Neural crest cell (in vitro differentiated cells): Measurements from ENCODE around the gene C2CD4B. TPM values are rescaled to one million over a fixed set of nuclear protein-coding genes. Genes with fewer than 3 reads are reported as not detected.

Experiments
- DNase-seq: peaks from one replicate; pipeline ENCODE4 v3.0.0; 2021; ENCODE audit warnings: low read depth, mixed read lengths, low spot score
- H3K27ac Mint-ChIP-seq: one replicate; pipeline ENCODE4 v1.8.0; 2021; ENCODE audit warnings: mild to moderate bottlenecking, mixed read lengths; ENCODE audit not compliant: unreplicated experiment
- H3K27me3 Mint-ChIP-seq: 2 replicates; pipeline ENCODE4 v1.8.0; 2021; ENCODE audit warnings: low read depth, mild to moderate bottlenecking, mixed read lengths
- H3K36me3 Mint-ChIP-seq: 2 replicates; pipeline ENCODE4 v1.8.0; 2021; ENCODE audit warnings: low read depth, mild to moderate bottlenecking, mixed read lengths
- H3K4me1 Mint-ChIP-seq: 2 replicates; pipeline ENCODE4 v1.8.0; 2021; ENCODE audit warnings: mixed read lengths
- H3K4me3 Mint-ChIP-seq: one replicate; pipeline ENCODE4 v1.8.0; 2021; ENCODE audit warnings: mild to moderate bottlenecking, mixed read lengths
- H3K9me3 Mint-ChIP-seq: 2 replicates; pipeline ENCODE4 v1.8.0; 2021; ENCODE audit warnings: mixed read lengths
- CTCF ChIP-seq: fragments of 200-600 bp; sonication (generic); conservative IDR thresholded peaks from 2 replicates; pipeline ENCODE4 v1.5.0; 2021; ENCODE audit warnings: antibody characterized with exemption, mild to moderate bottlenecking
- total RNA-seq: library from RNA; stranded (reverse); gene quantifications from 2 replicates; pipeline ENCODE4 v1.2.1, GENCODE V29; 2021

C2CD4B gene
- total RNA-seq, 1 donor from 2014 or later: not detected

GRCh38 chr15:62124176-62124972, 40.7 kb downstream of the C2CD4B start:
- H3K4me3 Mint-ChIP-seq: no peak overlapping the region
- H3K4me1 Mint-ChIP-seq: peaks cover 7% of the 10 kb centered on the region
- H3K27me3 Mint-ChIP-seq: no peaks in the 10 kb centered on the region
- peaks cover 9% of the 10 kb centered on the region for H3K9me3 Mint-ChIP-seq
- no peak overlapping the region for H3K27ac Mint-ChIP-seq
- no peak for TF ChIP-seq CTCF
- no peak for DNase-seq
- H3K36me3 Mint-ChIP-seq: no peaks in the 10 kb centered on the region

- Mint-ChIP-seq H3K4me3 (no peak overlapping the region), H3K9me3 (peaks cover 5% of the 10 kb centered on the region), H3K36me3 (no peaks in the 10 kb centered on the region), H3K27me3 (no peaks in the 10 kb centered on the region), H3K4me1 (peaks cover 14% of the 10 kb centered on the region), H3K27ac (no peak overlapping the region)
- no peak for DNase-seq
- no peak for TF ChIP-seq CTCF
These were observed 42.8 kb downstream of the C2CD4B start for GRCh38 chr15:62122249-62122648.

- DNase-seq: no peak
- H3K4me1 Mint-ChIP-seq: peaks cover 14% of the 10 kb centered on the region
- H3K27me3 Mint-ChIP-seq: no peaks in the 10 kb centered on the region
- peaks cover 4% of the 10 kb centered on the region for H3K9me3 Mint-ChIP-seq
- H3K36me3 Mint-ChIP-seq: no peaks in the 10 kb centered on the region
- H3K4me3 Mint-ChIP-seq: no peak overlapping the region
- no peak for TF ChIP-seq CTCF
- H3K27ac Mint-ChIP-seq: no peak overlapping the region
These were observed 43.6 kb downstream of the C2CD4B start for GRCh38 chr15:62121273-62122015.

DNA sequence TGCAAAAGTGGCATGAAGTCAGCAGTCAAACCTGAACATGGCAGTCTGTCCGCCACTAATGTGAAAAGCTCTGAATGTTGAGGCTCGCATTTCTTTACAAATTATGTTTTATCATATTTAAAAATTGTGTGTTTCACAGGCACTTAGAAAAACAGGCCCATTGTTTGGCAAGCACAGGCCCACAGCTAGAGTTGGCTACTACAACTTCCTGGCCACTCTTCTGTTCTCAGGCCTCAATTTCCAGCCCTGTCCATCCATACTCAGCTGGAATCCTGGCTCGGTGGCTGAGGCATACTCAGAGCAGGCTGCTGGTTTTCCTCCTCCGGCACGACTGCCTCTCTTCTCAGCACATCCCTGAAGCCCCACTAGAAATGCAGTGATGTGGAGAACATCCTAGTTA, 44.3 kb downstream of the C2CD4B start:
- Mint-ChIP-seq H3K36me3 (no peaks in the 10 kb centered on the region), H3K27ac (no peak overlapping the region), H3K9me3 (peaks cover 4% of the 10 kb centered on the region), H3K4me3 (no peak overlapping the region), H3K27me3 (no peaks in the 10 kb centered on the region), H3K4me1 (peaks cover 14% of the 10 kb centered on the region)
- no peak for TF ChIP-seq CTCF
- no peak for DNase-seq

DNA sequence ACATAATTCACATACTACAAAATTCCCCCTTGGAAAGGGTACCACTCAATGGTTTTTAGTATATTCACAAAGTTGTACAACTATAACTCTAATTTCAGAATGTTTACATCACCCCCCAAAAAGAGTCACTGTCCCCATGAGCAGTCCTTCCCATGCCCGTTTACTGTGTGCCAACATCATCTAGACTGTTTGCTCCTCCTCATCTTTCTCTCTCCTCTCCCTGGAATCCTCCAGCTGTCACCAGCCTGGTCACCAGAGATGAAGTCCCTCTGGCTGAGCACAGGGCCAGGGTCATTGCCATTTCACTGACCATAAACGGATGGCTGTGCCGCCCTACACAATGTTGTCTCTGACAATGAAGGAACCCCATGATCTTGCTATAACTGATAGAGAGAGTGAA, 45.2 kb downstream of the C2CD4B start:
- no peak for TF ChIP-seq CTCF
- Mint-ChIP-seq H3K4me1 (peaks cover 14% of the 10 kb centered on the region), H3K4me3 (no peak overlapping the region), H3K27ac (no peak overlapping the region), H3K9me3 (peaks cover 4% of the 10 kb centered on the region), H3K27me3 (no peaks in the 10 kb centered on the region), H3K36me3 (no peaks in the 10 kb centered on the region)
- DNase-seq: no peak
